ENCODE results near the gene ZXDC.
A peak's percentile ranks its signal among the peaks of the same experiment; 100 is the strongest.

The ZXDC gene

DNA sequence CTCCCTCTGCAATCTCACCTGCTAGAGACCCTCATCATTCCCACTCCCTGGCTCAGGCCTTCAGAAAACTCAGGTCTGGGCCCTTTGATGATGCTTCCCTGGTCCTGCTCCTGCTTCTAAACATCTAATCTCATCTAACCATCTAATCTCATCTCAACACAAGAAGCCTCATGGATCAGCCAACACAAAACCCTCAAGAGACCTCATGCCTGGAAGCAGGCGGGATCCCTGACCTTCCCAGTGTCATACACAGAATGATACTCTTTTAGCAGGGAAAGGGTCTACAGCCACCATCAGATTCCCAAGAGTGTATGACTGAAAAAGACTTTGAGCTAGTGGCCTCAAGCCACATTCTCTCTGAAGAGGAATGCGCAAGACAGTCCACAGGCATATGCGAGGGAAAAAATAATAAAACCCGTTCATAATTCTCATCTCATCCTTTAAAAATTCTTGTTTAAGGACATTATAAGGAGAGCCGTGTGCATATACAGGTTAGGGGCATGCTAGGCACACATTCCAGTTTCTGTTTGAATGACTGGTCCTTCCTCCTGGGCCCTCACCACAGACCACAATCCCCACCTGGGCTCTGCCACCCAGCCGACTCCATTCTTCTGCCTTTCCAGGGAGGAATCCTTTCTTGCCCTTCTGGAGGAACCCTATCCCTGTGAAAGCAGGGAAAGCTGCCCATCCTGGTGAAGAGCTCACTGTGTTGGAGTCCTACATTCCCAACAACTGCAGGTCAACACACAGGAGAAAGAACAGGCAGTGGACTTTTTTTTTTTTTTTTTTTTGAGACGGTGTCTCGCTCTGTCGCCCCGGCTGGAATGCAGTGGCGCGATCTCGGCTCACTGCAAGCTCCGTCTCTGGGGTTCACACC, 2.2 kb downstream of the ZXDC start:
- DNase-seq (ENCODE audit: low spot score), result peak; percentile 33

GRCh38 chr3:126472277-126473006, 3.2 kb downstream of the ZXDC start:
- DNase-seq (ENCODE audit: low spot score), result peak; percentile 43

DNA sequence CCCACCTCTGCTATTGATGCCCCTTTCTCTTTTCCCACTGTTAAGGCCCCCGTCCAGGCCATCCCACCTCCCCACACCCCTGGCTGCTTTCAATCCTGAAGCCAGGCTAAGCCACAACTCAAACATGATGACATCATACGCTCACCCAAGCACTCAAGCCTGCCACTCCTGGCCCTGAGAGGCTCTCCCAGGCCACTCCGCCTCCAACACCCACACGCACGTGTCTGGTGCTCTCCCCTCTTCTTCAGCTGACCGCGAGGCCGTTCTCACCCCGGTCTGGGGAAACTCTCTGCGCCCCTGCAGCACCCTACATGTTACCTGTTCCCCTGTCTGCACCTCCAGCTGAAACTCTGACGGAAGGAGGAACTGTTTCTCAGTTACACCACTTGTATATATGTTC, 6.2 kb downstream of the ZXDC start:
- no peak for DNase-seq (ENCODE audit: low spot score)

GRCh38 chr3:126468028-126468891, 7.4 kb downstream of the ZXDC start:
- DNase-seq (ENCODE audit: low spot score), result no peak

DNA sequence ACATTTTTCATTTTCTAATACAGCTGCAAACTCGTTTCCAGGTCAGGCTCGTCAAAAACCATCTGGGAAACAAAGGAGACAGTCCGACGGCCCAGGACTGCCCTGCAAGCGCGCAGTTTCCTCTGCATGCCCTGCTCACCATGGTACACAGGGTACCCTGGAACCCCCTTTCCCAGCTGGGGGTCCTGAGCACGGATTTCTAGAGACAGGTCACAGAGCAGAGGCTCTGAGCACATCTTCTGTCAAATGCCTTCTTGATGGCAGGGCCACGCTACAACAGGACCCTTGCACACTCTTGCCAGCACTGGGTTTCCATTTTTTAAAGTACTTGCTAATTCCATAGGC, 8.1 kb downstream of the ZXDC start:
- no peak for DNase-seq (ENCODE audit: low spot score)

DNA sequence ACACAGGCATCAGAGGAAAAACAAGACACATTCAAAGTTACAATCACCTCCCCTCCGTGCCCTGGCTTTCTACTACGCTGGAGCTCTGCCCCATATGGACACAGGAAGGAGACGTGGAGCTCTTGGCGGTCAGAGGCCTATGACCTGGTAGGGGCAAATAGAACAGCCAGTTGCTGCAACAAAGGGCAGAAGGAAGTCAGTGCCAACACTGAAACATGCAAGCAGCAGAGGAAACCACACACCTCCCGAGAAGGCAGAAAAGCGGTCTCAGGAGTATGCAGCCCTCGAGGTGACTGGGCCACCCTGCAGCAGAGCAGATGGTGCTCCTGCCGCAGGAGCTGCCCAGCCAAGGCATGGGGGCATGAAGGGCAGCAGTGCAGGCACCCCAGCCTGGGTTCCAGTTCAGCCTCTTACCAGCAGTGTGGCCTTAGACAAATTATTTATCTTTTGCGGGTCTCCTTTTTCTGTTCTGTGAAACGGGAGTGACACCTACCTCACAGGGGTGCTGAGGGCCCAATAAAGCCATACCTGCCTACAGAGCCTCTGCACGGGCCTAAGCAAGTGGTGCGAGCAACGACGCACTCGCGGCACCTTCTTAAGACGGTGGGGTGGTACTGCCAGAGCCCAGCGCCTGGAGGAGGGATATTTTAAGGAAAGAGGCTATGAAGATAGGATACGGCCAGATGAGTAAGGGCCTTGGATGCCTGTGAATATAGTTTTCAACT, 8.6 kb downstream of the ZXDC start:
- DNase-seq (ENCODE audit: low spot score), result no peak

DNA sequence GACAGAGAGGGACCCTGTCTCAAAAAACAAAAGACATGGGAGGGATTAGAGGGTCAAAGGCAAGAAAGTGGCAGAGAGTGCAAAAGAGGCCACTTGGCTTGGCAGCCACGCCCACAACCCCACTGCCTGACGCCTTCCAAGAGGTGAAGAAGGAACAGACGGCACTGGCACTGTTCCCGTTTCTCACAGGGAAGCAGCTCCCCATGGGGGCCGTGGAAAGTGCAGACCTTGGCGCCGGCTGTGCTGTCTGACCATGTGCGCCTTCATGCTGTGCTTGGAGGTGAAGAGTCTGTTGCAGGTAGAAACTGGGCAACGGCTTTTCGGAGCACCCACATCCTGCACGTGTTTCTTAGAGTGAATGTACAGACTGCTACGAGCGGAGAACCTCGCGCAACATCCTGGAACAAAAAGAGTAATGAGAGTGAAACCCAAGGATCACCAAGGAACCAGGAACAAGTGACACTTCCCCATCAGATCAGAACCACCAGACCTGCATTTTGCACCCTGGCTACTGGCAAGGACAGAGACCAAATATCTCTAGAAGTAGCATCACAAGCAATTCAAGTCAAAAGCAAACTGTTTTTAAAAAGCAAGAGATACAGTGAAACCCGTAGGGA, 9.7 kb downstream of the ZXDC start:
- DNase-seq (ENCODE audit: low spot score), result no peak

GRCh38 chr3:126464997-126465396, 10.7 kb downstream of the ZXDC start:
- DNase-seq (ENCODE audit: low spot score), result no peak

DNA sequence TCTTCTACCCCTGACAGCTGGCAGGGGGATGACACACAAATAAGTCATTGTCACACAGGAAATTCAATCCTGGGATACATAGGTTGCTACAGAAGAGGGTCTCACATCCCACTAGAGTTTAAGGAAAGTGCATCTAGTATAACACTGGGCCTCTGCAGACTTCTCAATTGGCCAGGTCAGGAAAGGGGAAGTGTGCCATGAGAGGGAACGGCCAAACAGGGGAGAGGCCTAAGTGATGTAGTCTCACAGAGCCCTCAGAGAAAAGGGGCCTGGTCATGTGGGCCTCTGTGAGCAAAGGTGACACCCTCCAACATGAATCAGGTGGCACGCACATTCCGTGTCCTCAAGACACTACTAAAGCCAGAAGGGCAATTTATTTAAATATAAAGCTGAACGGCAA, 11.2 kb downstream of the ZXDC start:
- no peak for DNase-seq (ENCODE audit: low spot score)

- DNase-seq (ENCODE audit: low spot score), result no peak
Observed at GRCh38 chr3:126464093-126464492, 11.6 kb downstream of the ZXDC start.

GRCh38 chr3:126463521-126463920, 12.2 kb downstream of the ZXDC start:
- DNase-seq (ENCODE audit: low spot score), result no peak

DNA sequence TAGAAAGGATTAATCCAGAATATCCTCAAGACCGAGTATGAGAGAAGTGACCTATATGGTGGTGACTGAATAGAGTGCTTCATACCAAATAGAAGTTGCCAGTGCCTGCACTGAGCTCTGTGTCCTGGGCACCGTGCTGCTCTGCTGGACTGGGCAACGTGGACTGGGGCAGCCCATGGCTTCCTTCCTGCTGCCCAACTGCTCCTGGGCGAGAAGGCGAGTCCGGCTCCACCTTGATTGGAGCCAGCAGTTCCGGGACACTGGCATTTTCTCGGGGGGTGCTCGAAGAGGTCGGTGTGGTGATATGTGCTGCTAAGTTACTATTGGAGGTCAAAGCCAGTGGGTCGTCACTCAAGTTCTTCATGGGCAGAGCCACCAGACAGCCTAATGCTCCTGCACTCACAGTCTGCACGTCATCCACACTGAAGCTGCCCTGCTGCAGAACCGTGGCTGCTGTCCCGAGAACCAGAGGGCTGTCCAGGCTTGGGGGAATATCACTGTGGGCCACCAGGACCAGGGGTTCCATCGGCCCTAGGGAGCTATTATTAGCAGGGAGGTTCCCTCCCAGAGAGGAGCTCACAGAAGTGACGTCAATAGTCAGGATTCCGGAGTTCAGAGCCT, 14.1 kb downstream of the ZXDC start:
- DNase-seq (ENCODE audit: low spot score), result no peak

DNA sequence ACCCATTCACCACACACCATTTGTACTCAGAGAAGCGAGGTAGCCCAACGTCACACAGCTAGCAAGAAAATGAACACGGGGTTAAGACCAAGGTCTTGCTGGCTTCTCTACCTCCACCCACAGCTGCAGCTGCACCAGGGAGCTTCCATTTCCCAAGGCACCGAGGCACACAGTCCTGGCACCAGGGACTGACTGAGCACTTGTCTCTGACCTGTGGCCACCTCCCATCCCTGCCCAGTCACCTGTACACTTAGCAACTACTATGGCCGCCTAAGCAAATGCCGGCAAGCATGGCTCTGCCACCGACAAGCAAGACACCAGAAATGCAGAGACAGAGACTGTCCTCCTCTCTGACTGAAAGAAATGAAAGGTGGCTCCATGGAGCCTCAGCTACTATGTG, 15.3 kb downstream of the ZXDC start:
- no peak for DNase-seq (ENCODE audit: low spot score)

DNA sequence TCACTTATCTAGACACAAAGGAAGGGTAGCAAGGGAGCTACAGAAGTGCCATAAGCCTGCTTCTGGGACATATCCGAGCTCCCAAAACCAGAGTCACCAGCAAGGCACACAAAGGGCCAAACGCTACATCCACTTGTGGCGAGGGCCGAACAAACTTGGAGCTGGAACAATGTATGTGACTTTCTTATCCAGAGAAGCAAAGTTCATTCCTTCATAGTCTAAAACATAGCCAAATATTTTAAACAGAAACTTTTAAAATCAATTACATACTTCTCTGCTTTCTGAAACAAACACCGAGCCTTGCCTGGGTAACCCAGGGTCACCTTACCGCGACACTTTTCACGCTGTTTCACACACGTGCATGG, 15.9 kb downstream of the ZXDC start:
- no peak for DNase-seq (ENCODE audit: low spot score)

- no peak for DNase-seq (ENCODE audit: low spot score)
Observed at GRCh38 chr3:126459111-126459762, 16.5 kb downstream of the ZXDC start.

DNA sequence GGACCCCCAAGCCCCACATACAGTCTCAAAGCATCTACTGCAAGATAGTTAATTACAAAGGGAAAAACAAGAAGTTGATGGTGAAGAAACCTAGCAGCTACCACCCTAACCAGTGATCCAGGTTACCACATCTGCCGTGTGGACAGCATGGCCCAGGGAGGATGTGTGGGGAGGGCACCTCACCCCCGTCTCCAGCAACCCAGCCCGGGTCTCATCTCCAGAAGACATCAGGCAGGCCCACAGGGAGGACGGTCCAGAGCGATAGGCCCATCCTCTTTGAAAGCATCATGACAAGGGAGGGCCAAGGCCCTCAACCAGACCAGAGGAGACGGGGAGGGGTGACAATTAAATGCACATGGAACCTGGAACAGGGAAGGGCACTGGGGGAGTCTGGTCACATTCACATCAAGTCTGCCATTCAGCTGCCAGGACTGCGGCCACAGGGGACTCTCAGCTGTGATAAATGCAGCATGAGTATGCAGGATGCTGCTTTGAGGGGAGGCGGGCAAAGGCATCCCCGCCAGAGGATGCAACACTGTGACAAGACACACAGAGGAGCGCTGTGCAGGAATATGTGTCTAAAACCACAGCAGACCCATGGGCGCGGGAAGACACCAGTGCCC, 18.8 kb downstream of the ZXDC start:
- no peak for DNase-seq (ENCODE audit: low spot score)

GRCh38 chr3:126456211-126456610, 19.5 kb downstream of the ZXDC start:
- DNase-seq (ENCODE audit: low spot score), result no peak

GRCh38 chr3:126454437-126455198, 21.1 kb downstream of the ZXDC start:
- DNase-seq (ENCODE audit: low spot score), result no peak

- DNase-seq (ENCODE audit: low spot score), result no peak
Observed at GRCh38 chr3:126454025-126454424, 21.7 kb downstream of the ZXDC start.
